SU-DHL-6 (cell line): ENCODE data around the gene GLIPR2.
"Not testable (repeated sequence)": the region's sequence is repeated elsewhere in the genome, so short reads cannot be mapped to it uniquely, and the experiment has no call there.

Experiments used
- H2AFZ ChIP-seq: fragments of 200-600 bp; sonication (generic); 2 replicates; pipeline ENCODE4 v1.6.1; 2014; ENCODE audit warnings: low read depth, mild to moderate bottlenecking, moderate library complexity, mixed read lengths, antibody characterized with exemption, low read length; ENCODE audit not compliant: severe bottlenecking
- H3F3A ChIP-seq: fragments of 200-600 bp; shearing (Covaris generic); 2 replicates; pipeline ENCODE4 v1.6.0; 2016; ENCODE audit warnings: antibody characterized with exemption, mild to moderate bottlenecking; ENCODE audit not compliant: insufficient read depth
- H3K27ac ChIP-seq: fragments of 200-600 bp; sonication (generic); 2 replicates; pipeline ENCODE4 v1.5.1; 2016; ENCODE audit warnings: low read depth, mild to moderate bottlenecking, low read length, moderate library complexity, mixed read lengths
- H3K27me3 ChIP-seq: fragments of 200-600 bp; sonication (generic), shearing (Covaris generic); 2 replicates; pipeline ENCODE4 v1.6.0; 2014; ENCODE audit warnings: mild to moderate bottlenecking, low read length
- H3K36me3 ChIP-seq: fragments of 200-600 bp; sonication (generic); 2 replicates; pipeline ENCODE4 v1.6.1; 2014; ENCODE audit warnings: mild to moderate bottlenecking, low read length, mixed read lengths
- H3K4me2 ChIP-seq: fragments of 300-600, 200-600 bp; shearing (Covaris generic), sonication (generic); 2 replicates; pipeline ENCODE4 v1.6.0; 2014; ENCODE audit warnings: low read length, low read depth, mild to moderate bottlenecking; ENCODE audit not compliant: poor library complexity, severe bottlenecking
- H3K4me3 ChIP-seq: fragments of 200-600 bp; sonication (generic); 2 replicates; pipeline ENCODE4 v1.5.1; 2014; ENCODE audit warnings: antibody characterized with exemption, low read length, mild to moderate bottlenecking, mixed read lengths; ENCODE audit not compliant: insufficient read depth, poor library complexity, severe bottlenecking
- H3K79me2 ChIP-seq: fragments of 200-600 bp; sonication (generic); 2 replicates; pipeline ENCODE4 v1.6.1; 2014; ENCODE audit warnings: mild to moderate bottlenecking, low read length, moderate library complexity; ENCODE audit not compliant: insufficient read depth
- H3K9ac ChIP-seq: fragments of 200-600 bp; sonication (generic); 2 replicates; pipeline ENCODE4 v1.7.0; 2014; ENCODE audit warnings: mild to moderate bottlenecking, low read length
- H3K9me2 ChIP-seq: fragments of 200-600 bp; sonication (generic); replicated peaks from 2 replicates; pipeline ENCODE4 v1.6.1; 2014; ENCODE audit warnings: low read length; ENCODE audit not compliant: insufficient read depth
- H3K9me3 ChIP-seq: fragments of 200-600 bp; sonication (generic); 2 replicates; pipeline ENCODE4 v1.6.1; 2014; ENCODE audit warnings: low read length, mixed read lengths; ENCODE audit not compliant: insufficient read depth
- H4K20me1 ChIP-seq: fragments of 200-600 bp; sonication (generic); 2 replicates; pipeline ENCODE4 v1.6.1; 2014; ENCODE audit warnings: low read depth, mild to moderate bottlenecking, antibody characterized with exemption, low read length, moderate library complexity, mixed read lengths
- EZH2phosphoT487 ChIP-seq: fragments of 200-600 bp; sonication (generic), shearing (Covaris generic); conservative IDR thresholded peaks from 2 replicates; pipeline ENCODE4 v1.6.1; 2018; ENCODE audit warnings: mild to moderate bottlenecking, antibody characterized with exemption, low read length, moderate library complexity, mixed read lengths
- TF ChIP-seq, protein P1 (sequence below): fragments of 200-600 bp; sonication (generic); IDR thresholded peaks from one replicate; pipeline ENCODE4 v1.5.1; 2017; ENCODE audit warnings: antibody characterized with exemption, mild to moderate bottlenecking, low read length, moderate library complexity; ENCODE audit not compliant: insufficient read depth, poor library complexity, severe bottlenecking

GLIPR2 gene

DNA sequence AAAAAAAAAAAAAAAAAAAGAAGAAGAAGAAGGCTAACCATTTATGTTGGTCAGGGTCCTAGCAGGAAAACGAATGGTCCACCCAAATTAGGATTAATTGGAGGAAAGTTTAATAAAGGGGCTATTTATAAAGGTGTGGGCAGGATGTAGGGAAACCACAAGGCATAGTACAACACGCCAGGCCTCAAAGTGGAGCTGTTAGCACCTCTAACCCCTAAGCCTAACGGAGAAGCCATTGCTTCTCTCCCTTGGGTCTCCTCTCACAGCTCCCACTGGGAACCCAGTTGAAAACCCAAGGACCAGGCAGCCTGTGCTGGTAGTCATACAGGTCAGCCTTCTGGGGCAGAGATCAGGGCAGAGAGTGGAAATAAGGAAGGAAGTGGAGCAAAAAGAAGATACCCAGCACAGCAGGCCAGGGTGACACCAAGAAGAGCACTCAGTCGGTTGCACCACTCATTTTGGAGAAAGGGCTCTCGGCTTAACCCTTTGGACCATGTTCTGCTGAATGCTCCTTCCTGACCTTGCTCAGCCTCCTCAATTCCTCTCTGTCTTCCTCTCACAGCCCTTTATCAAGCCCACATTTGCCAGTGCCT, 8.8 kb upstream of the GLIPR2 start:
- Histone ChIP-seq H3K4me2 (no peak overlapping the region), H3K27ac (no peak overlapping the region), H3K9me3 (no peaks in the 10 kb centered on the region), H3F3A (no peaks in the 10 kb centered on the region), H4K20me1 (no peaks in the 10 kb centered on the region), H3K27me3 (no peaks in the 10 kb centered on the region), H3K9me2 (no peaks in the 10 kb centered on the region), H3K36me3 (no peaks in the 10 kb centered on the region), H2AFZ (no peak overlapping the region), H3K4me3 (no peak overlapping the region), H3K9ac (no peak overlapping the region), H3K79me2 (no peaks in the 10 kb centered on the region)
- TF ChIP-seq, protein P1, sequence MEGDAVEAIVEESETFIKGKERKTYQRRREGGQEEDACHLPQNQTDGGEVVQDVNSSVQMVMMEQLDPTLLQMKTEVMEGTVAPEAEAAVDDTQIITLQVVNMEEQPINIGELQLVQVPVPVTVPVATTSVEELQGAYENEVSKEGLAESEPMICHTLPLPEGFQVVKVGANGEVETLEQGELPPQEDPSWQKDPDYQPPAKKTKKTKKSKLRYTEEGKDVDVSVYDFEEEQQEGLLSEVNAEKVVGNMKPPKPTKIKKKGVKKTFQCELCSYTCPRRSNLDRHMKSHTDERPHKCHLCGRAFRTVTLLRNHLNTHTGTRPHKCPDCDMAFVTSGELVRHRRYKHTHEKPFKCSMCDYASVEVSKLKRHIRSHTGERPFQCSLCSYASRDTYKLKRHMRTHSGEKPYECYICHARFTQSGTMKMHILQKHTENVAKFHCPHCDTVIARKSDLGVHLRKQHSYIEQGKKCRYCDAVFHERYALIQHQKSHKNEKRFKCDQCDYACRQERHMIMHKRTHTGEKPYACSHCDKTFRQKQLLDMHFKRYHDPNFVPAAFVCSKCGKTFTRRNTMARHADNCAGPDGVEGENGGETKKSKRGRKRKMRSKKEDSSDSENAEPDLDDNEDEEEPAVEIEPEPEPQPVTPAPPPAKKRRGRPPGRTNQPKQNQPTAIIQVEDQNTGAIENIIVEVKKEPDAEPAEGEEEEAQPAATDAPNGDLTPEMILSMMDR, result no peak
- no peak for TF ChIP-seq EZH2phosphoT487

DNA sequence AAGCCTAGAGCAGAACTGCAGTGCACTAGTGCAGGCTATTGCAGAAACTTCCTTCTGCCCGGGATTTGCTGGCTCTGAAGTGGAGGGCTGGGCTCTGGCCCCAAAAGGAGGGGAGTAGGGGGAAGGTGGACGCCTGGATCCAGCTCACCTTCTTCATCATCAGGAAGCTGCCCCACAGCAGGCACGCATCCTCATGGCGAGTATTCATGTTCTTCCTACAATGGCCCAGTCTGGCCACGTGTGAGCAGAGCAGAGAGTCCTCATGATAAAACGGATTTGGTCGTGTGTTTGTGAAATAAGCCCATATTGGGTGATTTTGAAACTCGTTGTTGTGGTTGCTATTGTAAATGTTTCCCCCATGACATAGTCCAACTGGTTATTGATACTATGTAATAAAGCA, 8.2 kb upstream of the GLIPR2 start:
- Histone ChIP-seq H3K27me3 (no peaks in the 10 kb centered on the region), H3F3A (no peaks in the 10 kb centered on the region), H3K79me2 (no peaks in the 10 kb centered on the region), H3K4me2 (no peak overlapping the region), H3K36me3 (no peaks in the 10 kb centered on the region), H3K9me2 (no peaks in the 10 kb centered on the region), H4K20me1 (no peaks in the 10 kb centered on the region), H2AFZ (no peak overlapping the region), H3K27ac (no peak overlapping the region), H3K4me3 (no peak overlapping the region), H3K9me3 (no peaks in the 10 kb centered on the region), H3K9ac (no peak overlapping the region)
- no peak for TF ChIP-seq EZH2phosphoT487
- TF ChIP-seq, protein P1, result no peak

DNA sequence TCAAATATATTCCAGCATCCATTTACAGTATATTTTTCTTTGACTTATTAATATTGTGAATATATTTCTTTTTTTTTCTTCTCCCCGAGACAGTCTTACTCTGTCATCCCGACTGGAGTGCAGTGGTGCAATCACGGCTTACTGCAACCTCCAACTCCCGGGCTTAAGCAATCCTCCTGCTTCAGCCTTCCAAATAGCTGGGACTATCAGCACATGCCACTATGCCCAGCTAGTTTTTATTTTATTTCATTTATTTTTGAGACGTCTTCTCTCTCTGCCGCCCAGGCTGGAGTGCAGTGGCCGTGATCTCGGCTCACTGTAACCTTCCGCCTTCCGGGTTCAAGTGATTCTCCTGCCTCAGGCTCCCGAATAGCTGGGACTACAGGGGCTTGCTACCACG, 7.4 kb upstream of the GLIPR2 start:
- Histone ChIP-seq H3K36me3 (no peaks in the 10 kb centered on the region), H3K27me3 (no peaks in the 10 kb centered on the region), H3K4me3 (no peak overlapping the region), H3K9ac (no peak overlapping the region), H2AFZ (no peak overlapping the region), H4K20me1 (no peaks in the 10 kb centered on the region), H3K9me2 (no peaks in the 10 kb centered on the region), H3F3A (no peaks in the 10 kb centered on the region), H3K79me2 (no peaks in the 10 kb centered on the region), H3K9me3 (no peaks in the 10 kb centered on the region), H3K4me2 (no peak overlapping the region), H3K27ac (no peak overlapping the region)
- TF ChIP-seq EZH2phosphoT487, result no peak
- TF ChIP-seq, protein P1, result no peak

DNA sequence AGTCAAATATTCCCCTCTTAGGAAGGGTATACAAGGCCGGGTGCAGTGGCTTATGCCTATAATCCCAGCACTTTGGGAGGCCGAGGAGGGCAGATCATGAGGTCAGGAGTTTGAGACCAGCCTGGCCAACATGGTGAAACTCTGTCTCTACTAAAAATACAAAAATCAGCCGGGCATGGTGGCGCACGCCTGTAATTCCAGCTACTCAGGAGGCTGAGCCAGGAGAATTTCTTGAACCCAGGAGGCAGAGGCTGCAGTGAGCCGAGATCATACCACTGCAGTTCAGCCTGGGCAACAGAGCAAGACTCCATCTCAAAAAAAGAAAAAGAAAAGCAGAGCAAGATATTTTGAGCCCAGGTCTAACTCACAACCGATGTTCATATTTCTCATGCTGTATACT, 4.9 kb upstream of the GLIPR2 start:
- not testable (repeated sequence) for H3K9me3 ChIP-seq, H2AFZ ChIP-seq, H3K9ac ChIP-seq, H3K36me3 ChIP-seq, H3K27me3 ChIP-seq, H3K9me2 ChIP-seq, H3K27ac ChIP-seq, H3K79me2 ChIP-seq, H3K4me2 ChIP-seq, H3F3A ChIP-seq, H4K20me1 ChIP-seq, H3K4me3 ChIP-seq
